OCI-LY1 (cell line): ENCODE data around the gene HPS1.

Experiments
- H2AFZ ChIP-seq: fragments of 200-600 bp; sonication (generic), shearing (Covaris generic); 2 replicates; pipeline ENCODE4 v1.6.0; 2014; ENCODE audit warnings: antibody characterized with exemption, mild to moderate bottlenecking, low read length
- H3F3A ChIP-seq: fragments of 200-600 bp; sonication (generic), shearing (Covaris generic); 2 replicates; pipeline ENCODE4 v1.6.0; 2014; ENCODE audit warnings: mild to moderate bottlenecking, antibody characterized with exemption, low read length, moderate library complexity; ENCODE audit not compliant: insufficient read depth
- H3K27ac ChIP-seq: fragments of 200-600 bp; sonication (generic); 2 replicates; pipeline ENCODE4 v1.5.1; 2014; ENCODE audit warnings: low read length, mixed run types, mild to moderate bottlenecking, low read depth; ENCODE audit not compliant: poor library complexity, severe bottlenecking
- H3K27me3 ChIP-seq: fragments of 200-600 bp; sonication (generic); 2 replicates; pipeline ENCODE4 v1.6.0; 2014; ENCODE audit warnings: antibody characterized with exemption, mild to moderate bottlenecking, low read length, moderate library complexity; ENCODE audit not compliant: insufficient read depth
- H3K36me3 ChIP-seq: fragments of 200-600 bp; sonication (generic); 2 replicates; pipeline ENCODE4 v1.6.1; 2014; ENCODE audit warnings: mild to moderate bottlenecking, antibody characterized with exemption, low read length, moderate library complexity, mixed read lengths; ENCODE audit not compliant: insufficient read depth
- H3K4me1 ChIP-seq: fragments of 200-600 bp; sonication (generic); 2 replicates; pipeline ENCODE4 v1.5.1; 2014; ENCODE audit warnings: mild to moderate bottlenecking, low read length, moderate library complexity; ENCODE audit not compliant: insufficient read depth, severe bottlenecking
- H3K4me2 ChIP-seq: fragments of 200-600 bp; sonication (generic), shearing (Covaris generic); 2 replicates; pipeline ENCODE4 v1.6.1; 2014; ENCODE audit warnings: low read length
- H3K4me3 ChIP-seq: fragments of 200-600 bp; sonication (generic); 2 replicates; pipeline ENCODE4 v1.5.1; 2014; ENCODE audit warnings: low read length, low read depth, mild to moderate bottlenecking, mixed read lengths; ENCODE audit not compliant: poor library complexity, severe bottlenecking
- H3K79me2 ChIP-seq: fragments of 200-600 bp; shearing (Covaris generic); 2 replicates; pipeline ENCODE4 v1.6.1; 2016; ENCODE audit warnings: mixed run types, low read length, mixed read lengths; ENCODE audit not compliant: insufficient read depth
- H3K9ac ChIP-seq: fragments of 200-600 bp; sonication (generic), shearing (Covaris generic); 2 replicates; pipeline ENCODE4 v1.6.1; 2014; ENCODE audit warnings: mild to moderate bottlenecking, low read length, mixed read lengths
- H3K9me2 ChIP-seq: fragments of 200-600 bp; sonication (generic), shearing (Covaris generic); 2 replicates; pipeline ENCODE4 v1.6.1; 2014; ENCODE audit warnings: low read depth, mild to moderate bottlenecking, low read length, mixed read lengths
- H3K9me3 ChIP-seq: fragments of 200-600 bp; shearing (Covaris generic); 2 replicates; pipeline ENCODE4 v1.6.1; 2014; ENCODE audit warnings: low read length, mixed read lengths
- H4K20me1 ChIP-seq: fragments of 200-600 bp; sonication (generic), shearing (Covaris generic); 2 replicates; pipeline ENCODE4 v1.6.0; 2016; ENCODE audit warnings: mild to moderate bottlenecking, low read length; ENCODE audit not compliant: insufficient read depth
- EZH2 ChIP-seq: fragments of 200-600 bp; sonication (generic), shearing (Covaris generic); IDR thresholded peaks from 2 replicates; pipeline ENCODE4 v1.8.0; 2017; ENCODE audit warnings: borderline replicate concordance, mixed run types, mild to moderate bottlenecking, antibody characterized with exemption, low read length, moderate library complexity, mixed read lengths
- TF ChIP-seq, protein P1 (sequence below): fragments of 200-600 bp; sonication (generic), shearing (Covaris generic); IDR thresholded peaks from 2 replicates; pipeline ENCODE4 v1.5.1; 2017; ENCODE audit warnings: mild to moderate bottlenecking, antibody characterized with exemption, low read length, moderate library complexity, mixed read lengths

HPS1 gene

GRCh38 chr10:98407017-98407743, 39.6 kb downstream of the HPS1 start:
- no peak overlapping the region for H3K4me2 ChIP-seq
- H3K9me2 ChIP-seq: no peaks in the 10 kb centered on the region
- H3K9ac ChIP-seq: no peak overlapping the region
- no peaks in the 10 kb centered on the region for H3F3A ChIP-seq
- no peak overlapping the region for H2AFZ ChIP-seq
- TF ChIP-seq, protein P1, sequence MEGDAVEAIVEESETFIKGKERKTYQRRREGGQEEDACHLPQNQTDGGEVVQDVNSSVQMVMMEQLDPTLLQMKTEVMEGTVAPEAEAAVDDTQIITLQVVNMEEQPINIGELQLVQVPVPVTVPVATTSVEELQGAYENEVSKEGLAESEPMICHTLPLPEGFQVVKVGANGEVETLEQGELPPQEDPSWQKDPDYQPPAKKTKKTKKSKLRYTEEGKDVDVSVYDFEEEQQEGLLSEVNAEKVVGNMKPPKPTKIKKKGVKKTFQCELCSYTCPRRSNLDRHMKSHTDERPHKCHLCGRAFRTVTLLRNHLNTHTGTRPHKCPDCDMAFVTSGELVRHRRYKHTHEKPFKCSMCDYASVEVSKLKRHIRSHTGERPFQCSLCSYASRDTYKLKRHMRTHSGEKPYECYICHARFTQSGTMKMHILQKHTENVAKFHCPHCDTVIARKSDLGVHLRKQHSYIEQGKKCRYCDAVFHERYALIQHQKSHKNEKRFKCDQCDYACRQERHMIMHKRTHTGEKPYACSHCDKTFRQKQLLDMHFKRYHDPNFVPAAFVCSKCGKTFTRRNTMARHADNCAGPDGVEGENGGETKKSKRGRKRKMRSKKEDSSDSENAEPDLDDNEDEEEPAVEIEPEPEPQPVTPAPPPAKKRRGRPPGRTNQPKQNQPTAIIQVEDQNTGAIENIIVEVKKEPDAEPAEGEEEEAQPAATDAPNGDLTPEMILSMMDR: no peak
- TF ChIP-seq EZH2: no peak
- no peaks in the 10 kb centered on the region for H3K36me3 ChIP-seq
- no peak overlapping the region for H3K4me3 ChIP-seq
- H3K9me3 ChIP-seq: no peaks in the 10 kb centered on the region
- no peaks in the 10 kb centered on the region for H3K27me3 ChIP-seq
- H3K27ac ChIP-seq: no peak overlapping the region
- H3K79me2 ChIP-seq: no peaks in the 10 kb centered on the region
- no peaks in the 10 kb centered on the region for H4K20me1 ChIP-seq
- no peaks in the 10 kb centered on the region for H3K4me1 ChIP-seq

- Histone ChIP-seq H3K9me3 (no peaks in the 10 kb centered on the region), H3K36me3 (no peaks in the 10 kb centered on the region), H3K4me2 (no peak overlapping the region), H3K9me2 (no peaks in the 10 kb centered on the region), H4K20me1 (no peaks in the 10 kb centered on the region), H3K27ac (no peak overlapping the region), H3F3A (no peaks in the 10 kb centered on the region), H3K79me2 (no peaks in the 10 kb centered on the region), H3K27me3 (no peaks in the 10 kb centered on the region), H3K4me1 (no peaks in the 10 kb centered on the region), H3K4me3 (no peak overlapping the region), H3K9ac (no peak overlapping the region), H2AFZ (no peak overlapping the region)
- TF ChIP-seq EZH2: no peak
- TF ChIP-seq, protein P1: no peak
Measured at GRCh38 chr10:98405422-98405821, 41.3 kb downstream of the HPS1 start.

GRCh38 chr10:98404571-98405359, 42.0 kb downstream of the HPS1 start:
- Histone ChIP-seq H3K9ac (no peak overlapping the region), H3K4me3 (no peak overlapping the region), H3K36me3 (no peaks in the 10 kb centered on the region), H2AFZ (no peak overlapping the region), H3K27ac (no peak overlapping the region), H3K4me1 (no peaks in the 10 kb centered on the region), H3K79me2 (no peaks in the 10 kb centered on the region), H3K9me2 (no peaks in the 10 kb centered on the region), H3K4me2 (no peak overlapping the region), H3K27me3 (no peaks in the 10 kb centered on the region), H3F3A (no peaks in the 10 kb centered on the region), H4K20me1 (no peaks in the 10 kb centered on the region), H3K9me3 (no peaks in the 10 kb centered on the region)
- TF ChIP-seq, protein P1: no peak
- no peak for TF ChIP-seq EZH2
